CD14-positive monocyte (primary cell): ENCODE measurements around the gene SPACA1. TPM values are rescaled to one million over a fixed set of nuclear protein-coding genes. Genes with fewer than 3 reads are reported as not detected.
A peak's percentile ranks its signal among the peaks of the same experiment; 100 is the strongest.

ENCODE experiments used
- DNase-seq, 3 donors: peaks; one replicate each; pipeline ENCODE4 v3.0.0-alpha.2; 2011 to 2022
- H2AFZ ChIP-seq: 2 replicates; pipeline ENCODE4 v1.6.0; 2012; ENCODE audit warnings: mild to moderate bottlenecking, low read depth, low read length, inconsistent platforms; ENCODE audit not compliant: insufficient read depth, poor library complexity, severe bottlenecking
- H3K27ac ChIP-seq, 2 donors: 1 replicate in 1 of 2; 2 replicates in 1 of 2; pipeline ENCODE4 v1.5.1; 2012 to 2013; ENCODE audit warnings: low read length in 2 of 2, control low read depth in 1 of 2, inconsistent platforms in 1 of 2, low read depth in 1 of 2, mild to moderate bottlenecking in 1 of 2
- H3K27me3 ChIP-seq, 2 donors: one replicate each; pipeline versions ENCODE4 v1.6.0 to v1.6.1; 2011 to 2013; ENCODE audit warnings: low read length in 2 of 2; ENCODE audit not compliant: control insufficient read depth in 2 of 2, insufficient read depth in 2 of 2
- H3K36me3 ChIP-seq, 2 donors: replicated peaks in 1 of 2; 1 replicate in 1 of 2; 2 replicates in 1 of 2; pipeline versions ENCODE4 v1.5.1 to v1.6.1; 2012 to 2013; ENCODE audit warnings: low read length in 2 of 2, control low read depth in 1 of 2, inconsistent platforms in 1 of 2, mild to moderate bottlenecking in 1 of 2; ENCODE audit not compliant: insufficient read depth in 2 of 2, control insufficient read depth in 1 of 2
- H3K4me1 ChIP-seq, 2 donors: 1 replicate in 1 of 2; 2 replicates in 1 of 2; pipeline versions ENCODE4 v1.5.1 to v1.6.1; 2012 to 2013; ENCODE audit warnings: low read length in 2 of 2, control low read depth in 1 of 2, inconsistent platforms in 1 of 2, mild to moderate bottlenecking in 1 of 2, moderate library complexity in 1 of 2; ENCODE audit not compliant: insufficient read depth in 2 of 2, control insufficient read depth in 1 of 2
- H3K4me2 ChIP-seq: replicated peaks from 2 replicates; pipeline ENCODE3; 2012; ENCODE audit warnings: low read length, moderate library complexity, mild to moderate bottlenecking; ENCODE audit not compliant: poor library complexity, severe bottlenecking; ENCODE audit errors: extremely low read depth
- H3K4me3 ChIP-seq, 3 experiments: fragments of 200-600 bp in 1 of 3; sonication (generic) in 1 of 3; replicated peaks in 1 of 3; 1 replicate in 2 of 3; 2 replicates in 1 of 3; pipeline ENCODE4 v1.5.1; 2011 to 2013; ENCODE audit warnings: low read length in 3 of 3, mild to moderate bottlenecking in 3 of 3, control low read depth in 2 of 3, low read depth in 2 of 3, inconsistent platforms in 1 of 3, moderate library complexity in 1 of 3
- H3K79me2 ChIP-seq: 2 replicates; pipeline ENCODE4 v1.6.0; 2012; ENCODE audit warnings: mild to moderate bottlenecking, control low read depth, inconsistent platforms, low read length, moderate library complexity; ENCODE audit not compliant: insufficient read depth
- H3K9ac ChIP-seq: 2 replicates; pipeline ENCODE4 v1.6.0; 2017; ENCODE audit warnings: low read length, mild to moderate bottlenecking; ENCODE audit not compliant: insufficient read depth, poor library complexity, severe bottlenecking
- H3K9me3 ChIP-seq, 2 donors: replicated peaks in 1 of 2; 1 replicate in 1 of 2; 2 replicates in 1 of 2; pipeline versions ENCODE4 v1.5.1 to v1.6.1; 2012 to 2013; ENCODE audit warnings: low read length in 2 of 2, control low read depth in 1 of 2; ENCODE audit not compliant: control insufficient read depth in 1 of 2, insufficient read depth in 1 of 2
- H4K20me1 ChIP-seq: 2 replicates; pipeline ENCODE4 v1.6.0; 2012; ENCODE audit warnings: mild to moderate bottlenecking, low read length, control low read depth, moderate library complexity; ENCODE audit not compliant: insufficient read depth
- H3K27ac Mint-ChIP-seq, 7 donors: one replicate each; pipeline ENCODE4 v1.8.0; 2020; ENCODE audit warnings: mild to moderate bottlenecking in 7 of 7, mixed read lengths in 7 of 7, moderate library complexity in 6 of 7, inconsistent platforms in 2 of 7
- H3K27me3 Mint-ChIP-seq, 3 donors: one replicate each; pipeline ENCODE4 v1.8.0; 2021 to 2022; ENCODE audit warnings: low read depth in 3 of 3, mild to moderate bottlenecking in 3 of 3, mixed read lengths in 3 of 3, moderate library complexity in 3 of 3, inconsistent platforms in 1 of 3
- H3K36me3 Mint-ChIP-seq, 2 donors: one replicate each; pipeline ENCODE4 v1.8.0; 2020; ENCODE audit warnings: mixed read lengths in 2 of 2, inconsistent platforms in 1 of 2, mild to moderate bottlenecking in 1 of 2
- H3K4me1 Mint-ChIP-seq: one replicate; pipeline ENCODE4 v1.8.0; 2020; ENCODE audit warnings: mild to moderate bottlenecking, mixed read lengths
- H3K4me3 Mint-ChIP-seq, 2 donors: one replicate each; pipeline ENCODE4 v1.8.0; 2020; ENCODE audit warnings: mild to moderate bottlenecking in 2 of 2, mixed read lengths in 2 of 2, moderate library complexity in 1 of 2
- H3K9me3 Mint-ChIP-seq, 7 donors: one replicate each; pipeline ENCODE4 v1.8.0; 2020 to 2022; ENCODE audit warnings: mixed read lengths in 7 of 7, mild to moderate bottlenecking in 6 of 7, moderate library complexity in 6 of 7, inconsistent platforms in 2 of 7
- WGBS: methylation state at CpG from one replicate; pipeline ENCODE4 v1.1.5; 2013; ENCODE audit warnings: missing lambda C conversion rate; ENCODE audit not compliant: insufficient coverage; 5-methylcytosine and 5-hydroxymethylcytosine counted together
- intact Hi-C, 2 donors: fragments of 100-400 bp; cut with micrococcal nuclease; formaldehyde crosslinking; loops; one replicate each; pipeline versions ENCODE4 v1.15.0 to v1.15.1; 2023
- polyA plus RNA-seq, 3 donors: library from polyadenylated mRNA; depleted of rRNA in 1 of 3; unstranded in 2 of 3; stranded (reverse) in 1 of 3; fragments of 300-500 nt in 2 of 3; fragments of >200 nt in 1 of 3; fragmentation: Illumina TruSeq in 2 of 3; gene quantifications; 1 replicate in 2 of 3; 2 replicates in 1 of 3; pipeline ENCODE4 v1.2.3, GENCODE V29; 2012 to 2021
- TF ChIP-seq, protein P1 (sequence below): fragments of 200-600 bp; IDR thresholded peaks from one replicate; pipeline ENCODE4 v1.8.0; 2022; ENCODE audit warnings: antibody characterized with exemption, mild to moderate bottlenecking

Gene SPACA1
- polyA plus RNA-seq, 3 donors, result not detected

DNA sequence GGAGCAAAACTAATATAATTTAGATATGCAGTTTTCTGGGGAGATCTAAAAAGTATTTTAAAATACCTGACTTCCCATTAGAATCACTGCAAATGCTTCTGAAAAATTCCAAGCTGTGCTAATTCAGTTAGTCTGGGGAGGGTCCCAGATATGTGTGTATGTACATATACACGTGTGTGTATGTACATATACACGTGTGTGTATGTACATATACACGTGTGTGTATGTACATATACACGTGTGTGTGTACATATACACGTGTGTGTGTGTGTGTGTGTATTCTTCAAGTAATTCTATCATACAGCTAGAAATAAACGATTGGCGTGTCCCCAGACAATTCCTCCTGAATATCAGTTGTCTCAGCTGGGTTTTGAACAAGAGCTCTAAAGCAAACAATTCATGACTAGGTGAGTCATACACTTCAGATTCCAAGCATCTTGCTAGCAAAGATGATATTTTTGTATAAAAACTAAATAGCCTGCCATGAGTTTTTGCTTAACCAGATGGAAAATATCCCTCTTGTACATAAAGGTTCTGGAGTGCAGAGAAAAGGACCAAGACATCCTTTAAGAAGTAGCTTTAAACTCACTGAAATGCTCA is 58.2 kb downstream of the SPACA1 start:
- Histone ChIP-seq H3K79me2 (no peaks in the 10 kb centered on the region), H3K4me2 (no peak overlapping the region), H3K9ac (no peak overlapping the region), H3K4me1 (no peaks in the 10 kb centered on the region), H4K20me1 (no peaks in the 10 kb centered on the region), H3K9me3 (no peaks in the 10 kb centered on the region), H3K4me3 (no peak overlapping the region), H3K27me3 (no peaks in the 10 kb centered on the region), H2AFZ (no peak overlapping the region), H3K36me3 (no peaks in the 10 kb centered on the region), H3K27ac (no peak overlapping the region)
- no peak for DNase-seq
- Mint-ChIP-seq H3K4me3 (no peak overlapping the region), H3K27ac (no peak overlapping the region), H3K9me3 (peaks cover 0 to 7% (median 0%) of the 10 kb centered on the region in 7 donors), H3K36me3 (no peaks in the 10 kb centered on the region), H3K4me1 (no peaks in the 10 kb centered on the region), H3K27me3 (peaks cover 0 to under 1% (median 0%) of the 10 kb centered on the region in 3 donors)
- TF ChIP-seq, protein P1, sequence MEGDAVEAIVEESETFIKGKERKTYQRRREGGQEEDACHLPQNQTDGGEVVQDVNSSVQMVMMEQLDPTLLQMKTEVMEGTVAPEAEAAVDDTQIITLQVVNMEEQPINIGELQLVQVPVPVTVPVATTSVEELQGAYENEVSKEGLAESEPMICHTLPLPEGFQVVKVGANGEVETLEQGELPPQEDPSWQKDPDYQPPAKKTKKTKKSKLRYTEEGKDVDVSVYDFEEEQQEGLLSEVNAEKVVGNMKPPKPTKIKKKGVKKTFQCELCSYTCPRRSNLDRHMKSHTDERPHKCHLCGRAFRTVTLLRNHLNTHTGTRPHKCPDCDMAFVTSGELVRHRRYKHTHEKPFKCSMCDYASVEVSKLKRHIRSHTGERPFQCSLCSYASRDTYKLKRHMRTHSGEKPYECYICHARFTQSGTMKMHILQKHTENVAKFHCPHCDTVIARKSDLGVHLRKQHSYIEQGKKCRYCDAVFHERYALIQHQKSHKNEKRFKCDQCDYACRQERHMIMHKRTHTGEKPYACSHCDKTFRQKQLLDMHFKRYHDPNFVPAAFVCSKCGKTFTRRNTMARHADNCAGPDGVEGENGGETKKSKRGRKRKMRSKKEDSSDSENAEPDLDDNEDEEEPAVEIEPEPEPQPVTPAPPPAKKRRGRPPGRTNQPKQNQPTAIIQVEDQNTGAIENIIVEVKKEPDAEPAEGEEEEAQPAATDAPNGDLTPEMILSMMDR, result no peak
- WGBS, result no CpG with 5 or more reads among the region's 7 CpGs
- intact Hi-C loops, result no loop called here

GRCh38 chr6:88107241-88107640 is 59.6 kb downstream of the SPACA1 start:
- TF ChIP-seq, protein P1, result no peak
- Mint-ChIP-seq H3K9me3 (peaks cover 0 to 6% (median 0%) of the 10 kb centered on the region in 7 donors), H3K27me3 (peaks cover 0 to 2% (median 0%) of the 10 kb centered on the region in 3 donors), H3K36me3 (no peaks in the 10 kb centered on the region), H3K27ac (peak overlapping the region in 1 of 7 donors; percentile 57), H3K4me1 (no peaks in the 10 kb centered on the region), H3K4me3 (no peak overlapping the region)
- Histone ChIP-seq H3K9me3 (no peaks in the 10 kb centered on the region), H3K4me2 (no peak overlapping the region), H3K9ac (no peak overlapping the region), H4K20me1 (no peaks in the 10 kb centered on the region), H3K79me2 (no peaks in the 10 kb centered on the region), H3K27me3 (no peaks in the 10 kb centered on the region), H2AFZ (no peak overlapping the region), H3K4me3 (no peak overlapping the region), H3K4me1 (no peaks in the 10 kb centered on the region), H3K36me3 (no peaks in the 10 kb centered on the region), H3K27ac (no peak overlapping the region)
- no peak for DNase-seq
- intact Hi-C loops, result no loop called here
